AG09319 (cell line): ENCODE results near the gene FMN1.

Experiments
- DNase-seq: peaks from one replicate; pipeline ENCODE4 v3.0.0-alpha.2; 2010; ENCODE audit warnings: low read depth; ENCODE audit errors: extremely low read depth
- TF ChIP-seq, protein P1 (sequence below): IDR thresholded peaks from 2 replicates; pipeline ENCODE4 v1.5.1; 2011; ENCODE audit warnings: low read depth, mild to moderate bottlenecking, inconsistent platforms, low read length, moderate library complexity

Gene FMN1

DNA sequence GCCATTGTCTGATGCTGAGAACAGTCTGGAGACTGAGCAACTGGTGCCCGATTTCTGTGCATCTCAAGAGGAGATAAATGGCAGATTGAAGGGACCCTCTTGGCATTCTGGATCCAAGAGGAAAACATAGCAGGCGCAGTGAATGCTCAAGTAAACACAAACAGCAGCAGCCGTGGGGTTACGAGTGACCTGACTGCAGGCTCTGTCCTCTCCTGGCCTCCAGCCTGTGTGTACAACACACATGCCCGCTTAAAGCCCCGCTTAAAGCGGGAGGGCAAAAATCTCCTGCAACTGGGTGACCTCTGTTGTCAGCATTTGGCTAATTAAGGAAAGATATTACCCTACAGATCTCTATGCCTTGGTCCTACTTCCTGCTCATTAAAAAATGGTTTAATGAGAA, 356.2 kb downstream of the FMN1 start:
- TF ChIP-seq, protein P1, sequence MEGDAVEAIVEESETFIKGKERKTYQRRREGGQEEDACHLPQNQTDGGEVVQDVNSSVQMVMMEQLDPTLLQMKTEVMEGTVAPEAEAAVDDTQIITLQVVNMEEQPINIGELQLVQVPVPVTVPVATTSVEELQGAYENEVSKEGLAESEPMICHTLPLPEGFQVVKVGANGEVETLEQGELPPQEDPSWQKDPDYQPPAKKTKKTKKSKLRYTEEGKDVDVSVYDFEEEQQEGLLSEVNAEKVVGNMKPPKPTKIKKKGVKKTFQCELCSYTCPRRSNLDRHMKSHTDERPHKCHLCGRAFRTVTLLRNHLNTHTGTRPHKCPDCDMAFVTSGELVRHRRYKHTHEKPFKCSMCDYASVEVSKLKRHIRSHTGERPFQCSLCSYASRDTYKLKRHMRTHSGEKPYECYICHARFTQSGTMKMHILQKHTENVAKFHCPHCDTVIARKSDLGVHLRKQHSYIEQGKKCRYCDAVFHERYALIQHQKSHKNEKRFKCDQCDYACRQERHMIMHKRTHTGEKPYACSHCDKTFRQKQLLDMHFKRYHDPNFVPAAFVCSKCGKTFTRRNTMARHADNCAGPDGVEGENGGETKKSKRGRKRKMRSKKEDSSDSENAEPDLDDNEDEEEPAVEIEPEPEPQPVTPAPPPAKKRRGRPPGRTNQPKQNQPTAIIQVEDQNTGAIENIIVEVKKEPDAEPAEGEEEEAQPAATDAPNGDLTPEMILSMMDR, result no peak
- DNase-seq, result no peak

GRCh38 chr15:32837935-32838334, 356.6 kb downstream of the FMN1 start:
- TF ChIP-seq, protein P1, result no peak

DNA sequence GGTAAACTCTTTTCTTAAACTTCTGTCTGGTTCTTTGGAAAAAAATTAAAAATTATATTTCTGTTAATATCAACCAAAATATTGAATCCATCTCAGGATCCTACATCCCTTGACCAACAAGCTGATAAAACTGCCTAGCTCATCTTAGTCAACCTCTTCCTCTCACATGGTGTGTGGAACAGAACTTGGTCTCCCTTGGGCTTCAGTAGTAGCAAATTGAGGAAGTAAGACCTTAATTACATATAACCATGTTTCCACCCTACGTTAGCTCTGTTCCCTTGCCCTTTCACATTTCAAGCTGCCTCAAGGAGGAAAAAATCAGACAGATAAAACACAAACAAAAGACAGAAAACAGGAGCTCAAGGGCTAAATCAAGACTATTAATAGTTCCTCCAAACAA, 360.4 kb downstream of the FMN1 start:
- TF ChIP-seq, protein P1, result no peak
- no peak for DNase-seq

More at GRCh38 chr15:32837935-32838334, 356.6 kb downstream of the FMN1 start:
- DNase-seq, result no peak

- DNase-seq, result no peak
- TF ChIP-seq, protein P1, result no peak
Observed at GRCh38 chr15:32833379-32833821, 361.1 kb downstream of the FMN1 start.

GRCh38 chr15:32831485-32831884, 363.0 kb downstream of the FMN1 start:
- TF ChIP-seq, protein P1, result no peak

DNA sequence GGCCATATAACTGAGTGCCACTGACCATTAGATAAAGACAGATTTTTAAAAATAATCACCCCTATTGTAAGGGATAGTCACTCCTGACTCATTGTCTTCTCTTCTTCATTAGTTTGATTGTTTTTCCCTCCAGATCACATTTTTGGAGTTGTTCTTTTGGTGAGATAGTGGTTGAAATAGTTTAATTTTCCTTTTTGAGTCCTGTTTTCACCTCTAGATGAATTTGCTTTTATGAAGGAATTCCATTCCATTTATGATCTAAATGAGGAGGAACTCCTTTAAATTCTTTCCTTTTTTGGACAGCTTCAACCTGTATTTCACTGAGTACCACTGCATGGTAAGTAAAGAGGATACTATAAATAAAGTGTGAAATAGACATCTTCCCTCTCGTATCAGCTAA, 364.3 kb downstream of the FMN1 start:
- TF ChIP-seq, protein P1, result no peak
- no peak for DNase-seq

More at GRCh38 chr15:32831485-32831884, 363.0 kb downstream of the FMN1 start:
- no peak for DNase-seq

- DNase-seq, result no peak
- TF ChIP-seq, protein P1, result no peak
Observed at GRCh38 chr15:32829436-32829835, 365.1 kb downstream of the FMN1 start.
